Ishikawa (cell line): ENCODE results near the gene SPZ1.

Experiments used
- CREB1 ChIP-seq: IDR thresholded peaks from 2 replicates; pipeline ENCODE4 v1.6.1; 2012; ENCODE audit warnings: low read depth
- EP300 ChIP-seq: IDR thresholded peaks from 2 replicates; pipeline ENCODE4 v1.6.1; 2012; ENCODE audit warnings: borderline replicate concordance
- FOXM1 ChIP-seq: IDR thresholded peaks from 2 replicates; pipeline ENCODE4 v1.6.1; 2012; ENCODE audit warnings: low read depth, borderline replicate concordance
- MAX ChIP-seq: IDR thresholded peaks from 2 replicates; pipeline ENCODE4 v1.6.1; 2012
- TAF1 ChIP-seq: IDR thresholded peaks from 2 replicates; pipeline ENCODE4 v1.6.1; 2012; ENCODE audit warnings: low read depth, mild to moderate bottlenecking
- TEAD4 ChIP-seq: IDR thresholded peaks from 2 replicates; pipeline ENCODE4 v1.6.1; 2012
- YY1 ChIP-seq: IDR thresholded peaks from 2 replicates; pipeline ENCODE4 v1.6.1; 2012; ENCODE audit warnings: low read depth
- ZBTB7A ChIP-seq: IDR thresholded peaks from 2 replicates; pipeline ENCODE4 v1.6.1; 2012; ENCODE audit warnings: low read depth
- TF ChIP-seq, protein P1 (sequence below): IDR thresholded peaks from 2 replicates; pipeline ENCODE4 v1.6.1; 2012
- TF ChIP-seq, protein P2 (sequence below): IDR thresholded peaks from 2 replicates; pipeline ENCODE4 v1.6.1; 2012; ENCODE audit warnings: low read depth, mild to moderate bottlenecking

DNA sequence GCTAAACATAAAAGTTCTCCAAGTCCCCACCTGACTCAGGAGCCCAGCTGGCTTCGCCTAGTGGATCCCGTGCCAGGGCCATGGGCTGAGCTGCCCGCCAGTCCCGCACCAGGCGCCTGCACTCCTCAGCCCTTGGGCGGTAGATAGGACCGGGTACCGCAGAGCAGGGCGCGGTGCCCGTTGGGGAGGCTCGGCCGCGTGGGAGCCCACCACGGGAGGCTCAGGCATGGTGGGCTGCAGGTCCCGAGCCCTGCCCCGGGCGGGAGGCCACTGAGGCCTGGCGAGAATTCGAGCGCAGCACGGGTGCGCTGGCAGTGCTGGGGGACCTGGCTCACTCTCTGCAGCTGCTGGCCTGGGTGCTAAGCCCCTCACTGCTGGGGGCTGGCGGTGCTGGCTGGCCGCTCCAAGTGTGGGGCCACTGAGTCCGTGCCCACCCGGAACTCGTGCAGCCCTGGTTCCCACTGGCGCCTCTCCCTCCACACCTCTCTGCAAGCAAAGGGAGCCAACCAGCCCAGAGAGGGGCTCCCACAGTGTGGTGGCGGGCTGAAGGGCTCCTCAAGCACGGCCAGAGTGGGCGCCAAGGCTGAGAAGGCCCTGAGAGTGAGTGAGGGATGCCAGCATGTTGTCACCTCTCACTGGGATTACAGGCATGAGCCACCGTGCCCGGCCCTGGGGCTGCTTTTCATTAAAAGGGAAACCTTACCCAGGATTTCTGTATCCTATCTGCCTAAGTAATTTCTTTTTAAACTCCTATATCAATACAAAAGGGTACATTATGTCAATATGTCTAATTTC lies 9.7 kb upstream of the SPZ1 start:
- TF ChIP-seq YY1 (no peak), TEAD4 (no peak), EP300 (no peak), CREB1 (no peak), TAF1 (no peak), MAX (no peak), FOXM1 (no peak), ZBTB7A (no peak)
- TF ChIP-seq, protein P1, sequence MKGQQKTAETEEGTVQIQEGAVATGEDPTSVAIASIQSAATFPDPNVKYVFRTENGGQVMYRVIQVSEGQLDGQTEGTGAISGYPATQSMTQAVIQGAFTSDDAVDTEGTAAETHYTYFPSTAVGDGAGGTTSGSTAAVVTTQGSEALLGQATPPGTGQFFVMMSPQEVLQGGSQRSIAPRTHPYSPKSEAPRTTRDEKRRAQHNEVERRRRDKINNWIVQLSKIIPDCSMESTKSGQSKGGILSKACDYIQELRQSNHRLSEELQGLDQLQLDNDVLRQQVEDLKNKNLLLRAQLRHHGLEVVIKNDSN: no peak
- TF ChIP-seq, protein P2, sequence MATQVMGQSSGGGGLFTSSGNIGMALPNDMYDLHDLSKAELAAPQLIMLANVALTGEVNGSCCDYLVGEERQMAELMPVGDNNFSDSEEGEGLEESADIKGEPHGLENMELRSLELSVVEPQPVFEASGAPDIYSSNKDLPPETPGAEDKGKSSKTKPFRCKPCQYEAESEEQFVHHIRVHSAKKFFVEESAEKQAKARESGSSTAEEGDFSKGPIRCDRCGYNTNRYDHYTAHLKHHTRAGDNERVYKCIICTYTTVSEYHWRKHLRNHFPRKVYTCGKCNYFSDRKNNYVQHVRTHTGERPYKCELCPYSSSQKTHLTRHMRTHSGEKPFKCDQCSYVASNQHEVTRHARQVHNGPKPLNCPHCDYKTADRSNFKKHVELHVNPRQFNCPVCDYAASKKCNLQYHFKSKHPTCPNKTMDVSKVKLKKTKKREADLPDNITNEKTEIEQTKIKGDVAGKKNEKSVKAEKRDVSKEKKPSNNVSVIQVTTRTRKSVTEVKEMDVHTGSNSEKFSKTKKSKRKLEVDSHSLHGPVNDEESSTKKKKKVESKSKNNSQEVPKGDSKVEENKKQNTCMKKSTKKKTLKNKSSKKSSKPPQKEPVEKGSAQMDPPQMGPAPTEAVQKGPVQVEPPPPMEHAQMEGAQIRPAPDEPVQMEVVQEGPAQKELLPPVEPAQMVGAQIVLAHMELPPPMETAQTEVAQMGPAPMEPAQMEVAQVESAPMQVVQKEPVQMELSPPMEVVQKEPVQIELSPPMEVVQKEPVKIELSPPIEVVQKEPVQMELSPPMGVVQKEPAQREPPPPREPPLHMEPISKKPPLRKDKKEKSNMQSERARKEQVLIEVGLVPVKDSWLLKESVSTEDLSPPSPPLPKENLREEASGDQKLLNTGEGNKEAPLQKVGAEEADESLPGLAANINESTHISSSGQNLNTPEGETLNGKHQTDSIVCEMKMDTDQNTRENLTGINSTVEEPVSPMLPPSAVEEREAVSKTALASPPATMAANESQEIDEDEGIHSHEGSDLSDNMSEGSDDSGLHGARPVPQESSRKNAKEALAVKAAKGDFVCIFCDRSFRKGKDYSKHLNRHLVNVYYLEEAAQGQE: no peak
